Stimulated activated CD4-positive, alpha-beta T cell treated with anti-CD3 and anti-CD28 coated beads, Interleukin-2, amount 100 ng/mL, for 4 hours (primary cell): ENCODE results near the gene SERPINB4.
"Not testable (repeated sequence)": the region's sequence is repeated elsewhere in the genome, so short reads cannot be mapped to it uniquely, and the experiment has no call there.

Experiments
- DNase-seq: peaks from one replicate; pipeline ENCODE4 v3.0.0-alpha.2; 2020; ENCODE audit warnings: low read depth

The SERPINB4 gene

DNA sequence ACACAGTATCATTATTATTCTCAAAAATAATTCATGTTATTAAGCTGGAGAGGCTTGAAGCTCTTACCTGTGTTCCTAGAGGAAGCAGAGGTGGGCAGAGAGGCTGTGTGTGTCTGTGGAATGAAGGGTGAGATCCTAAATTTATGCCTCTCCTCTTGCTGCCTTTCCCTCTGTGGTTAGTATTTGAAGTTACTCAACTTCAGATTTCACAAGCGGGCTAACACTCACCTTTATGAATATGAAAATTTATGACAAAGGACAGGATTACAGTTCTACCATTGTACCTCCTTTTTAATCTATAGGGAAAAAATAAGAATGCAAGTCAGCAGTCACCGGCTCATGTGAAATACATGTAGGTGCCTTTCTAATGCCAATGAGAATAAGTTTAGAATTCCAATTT, at the start of gene SERPINB4:
Gene SERPINB4, minus strand, starts transcription at position 115 of the 400 bp plus-strand sequence. CDS start 679 bp downstream, outside the sequence.
- not testable (repeated sequence) for DNase-seq

DNA sequence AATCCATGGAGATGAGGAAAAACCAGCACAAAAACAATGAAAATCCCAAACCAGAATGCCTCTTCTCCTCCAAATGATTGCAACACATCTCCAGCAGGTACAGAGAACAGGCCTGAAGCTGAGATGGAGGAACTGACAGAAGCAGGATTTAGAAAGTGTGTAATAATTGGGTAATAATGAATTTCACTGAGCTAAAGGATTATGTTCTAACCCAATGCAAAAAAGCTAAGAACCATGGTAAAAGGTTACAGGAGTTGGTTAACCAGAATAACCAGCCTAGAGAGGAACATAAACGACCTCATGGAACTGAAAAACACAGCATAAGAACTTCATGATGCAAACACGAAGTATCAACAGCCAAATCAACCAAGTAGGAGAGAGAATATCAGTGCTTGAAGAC, 45.0 kb upstream of the SERPINB4 start:
- DNase-seq = no peak

DNA sequence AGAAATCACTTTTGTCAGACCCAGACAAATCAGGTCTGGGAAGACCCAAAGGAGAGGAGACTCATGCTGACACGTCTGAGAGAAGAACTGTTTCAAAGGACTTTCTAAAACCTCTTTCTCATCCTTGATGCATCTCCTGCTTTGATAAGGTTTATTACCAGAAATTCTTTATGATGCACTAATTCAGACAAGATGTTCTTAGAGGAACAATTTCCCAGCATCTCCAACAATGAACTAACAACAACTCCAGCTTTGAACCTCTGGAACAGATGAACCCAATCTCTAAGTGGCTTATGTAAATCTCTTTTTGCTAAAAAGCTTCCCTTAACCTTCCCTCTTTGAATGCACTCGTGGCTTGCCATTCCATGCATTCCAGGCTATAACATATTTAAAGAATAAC, 42.8 kb upstream of the SERPINB4 start:
- DNase-seq = no peak

DNA sequence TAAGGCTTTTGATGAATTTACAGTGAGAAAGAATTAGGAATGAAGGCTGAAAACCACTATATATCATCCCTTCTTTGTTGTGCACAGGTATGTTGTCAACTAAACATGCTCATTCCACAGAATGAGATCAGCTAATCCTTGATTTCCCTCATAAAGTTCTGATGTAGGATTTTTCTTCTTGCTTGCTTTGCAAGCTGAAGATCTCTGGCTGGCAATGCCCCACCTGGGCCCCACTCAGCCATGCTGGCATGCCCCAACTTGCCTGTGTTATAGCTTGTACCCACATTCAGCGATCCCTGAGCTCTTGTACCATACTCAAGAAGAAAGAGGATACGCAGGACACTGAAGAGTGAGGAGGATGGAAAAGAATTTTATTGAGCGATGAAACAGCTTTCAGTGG, 40.7 kb upstream of the SERPINB4 start:
- no peak for DNase-seq

DNA sequence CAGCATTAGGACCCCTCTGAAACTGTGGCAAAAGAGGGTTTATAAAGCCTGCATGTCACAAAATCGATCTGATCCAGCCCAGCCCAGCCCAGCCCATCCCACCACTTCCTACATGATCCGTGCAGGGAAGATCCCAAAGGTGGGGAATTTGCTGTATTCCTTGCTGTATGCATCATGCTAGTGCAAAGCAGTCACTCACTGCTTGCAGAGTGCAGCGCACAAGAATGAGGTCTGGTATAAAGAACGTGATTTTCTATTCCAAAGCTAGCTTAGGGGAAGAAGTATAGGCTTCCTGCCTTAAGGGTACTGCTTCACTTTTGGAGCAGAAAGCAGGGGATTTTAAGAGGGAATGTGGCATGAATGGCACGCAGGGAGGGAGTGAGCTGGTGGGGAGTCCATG, 39.8 kb upstream of the SERPINB4 start:
- no peak for DNase-seq

DNA sequence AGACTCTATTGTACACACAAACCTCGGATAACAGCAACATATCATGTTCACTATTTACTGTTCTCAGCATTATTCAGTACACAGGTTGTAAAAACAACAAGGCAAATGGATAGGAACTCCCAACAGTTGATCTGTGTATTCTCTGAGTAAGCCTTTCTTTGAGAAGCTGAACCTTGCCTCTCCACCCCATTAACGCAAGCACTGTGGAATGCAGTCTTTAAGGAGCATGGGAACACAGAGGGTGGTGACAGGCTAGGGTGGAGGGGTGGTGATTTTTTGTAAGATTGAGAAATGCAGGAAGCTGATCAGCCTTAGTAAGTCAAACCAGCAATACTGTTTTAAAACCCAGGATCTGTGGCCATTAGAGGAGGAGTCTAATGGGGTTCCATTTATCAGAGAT, 39.1 kb upstream of the SERPINB4 start:
- no peak for DNase-seq

DNA sequence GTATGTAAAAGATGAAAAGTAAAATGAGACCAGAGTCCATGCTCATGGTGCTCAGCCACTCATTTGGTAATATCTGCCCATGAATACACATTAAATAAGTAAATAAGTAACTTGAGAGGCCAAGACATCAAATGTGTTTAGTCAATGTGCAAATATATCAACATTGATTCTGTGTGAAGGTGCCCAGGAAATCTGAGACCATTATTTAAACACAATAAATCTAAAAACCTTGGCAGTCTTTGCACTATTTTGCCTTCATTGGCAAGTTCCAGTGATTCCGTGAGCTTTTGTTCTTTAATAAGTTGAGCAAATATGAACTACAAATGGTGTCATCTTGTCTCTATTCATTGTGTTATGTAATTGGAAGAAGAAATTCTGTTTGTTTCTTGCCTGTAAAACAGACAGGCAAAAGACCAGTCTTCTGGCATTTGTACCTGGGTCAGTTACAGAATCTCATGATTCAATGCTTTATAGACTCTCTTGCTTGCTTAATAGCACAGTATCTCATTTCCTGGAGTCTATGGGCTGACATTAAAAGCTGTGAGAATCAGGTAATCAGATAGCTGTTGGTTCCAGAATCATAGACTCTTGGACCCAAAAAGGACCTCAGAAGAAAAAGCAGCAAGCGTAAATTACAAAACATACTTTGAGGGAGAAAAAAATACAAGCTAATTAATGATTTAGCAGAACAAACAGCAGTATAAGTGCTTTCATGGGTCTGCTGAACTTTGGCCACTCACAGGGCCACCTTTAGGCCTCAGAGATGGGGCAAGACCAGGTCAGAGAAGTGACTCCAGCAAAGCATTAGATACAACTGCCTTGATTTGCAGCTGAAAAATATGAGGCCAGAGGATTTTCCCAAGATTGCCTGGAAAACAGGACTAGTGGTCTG, 37.6 kb upstream of the SERPINB4 start:
- DNase-seq = no peak

DNA sequence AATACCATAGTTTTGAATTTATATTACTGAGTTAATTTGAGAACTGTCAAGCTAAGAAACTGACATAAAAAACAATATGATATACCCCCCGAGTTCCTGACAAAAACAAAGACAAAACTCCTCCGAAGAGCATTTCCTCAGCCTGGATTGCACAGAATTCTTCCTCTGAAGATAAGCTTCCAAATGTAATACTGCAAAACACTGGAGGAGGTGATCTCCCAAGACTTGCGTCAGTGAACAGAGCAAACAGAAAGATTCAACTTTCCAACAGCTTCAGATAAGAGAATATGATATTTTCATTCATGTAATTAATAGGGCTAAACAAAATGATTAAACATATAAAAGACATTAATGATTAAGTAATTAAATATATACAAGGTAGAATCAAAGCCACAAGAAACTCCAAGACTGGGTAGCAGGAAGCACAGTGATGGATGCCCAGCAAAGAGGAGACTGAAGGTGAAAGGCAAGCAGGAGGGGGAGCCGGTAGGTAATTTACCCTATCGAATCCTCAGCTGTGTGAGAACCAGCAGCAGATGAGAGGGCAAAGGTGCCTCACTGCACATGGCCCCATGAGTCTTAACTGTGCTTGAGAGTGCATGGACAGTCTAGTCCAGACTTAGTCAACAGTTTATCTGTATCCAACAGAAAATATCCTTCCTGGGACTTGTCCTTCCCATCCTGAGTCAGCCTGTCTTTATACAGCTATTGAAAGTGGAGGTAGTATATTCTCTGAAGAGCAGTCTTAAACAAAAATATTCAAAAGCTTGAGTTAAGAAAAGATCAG, 36.0 kb upstream of the SERPINB4 start:
- DNase-seq = no peak

DNA sequence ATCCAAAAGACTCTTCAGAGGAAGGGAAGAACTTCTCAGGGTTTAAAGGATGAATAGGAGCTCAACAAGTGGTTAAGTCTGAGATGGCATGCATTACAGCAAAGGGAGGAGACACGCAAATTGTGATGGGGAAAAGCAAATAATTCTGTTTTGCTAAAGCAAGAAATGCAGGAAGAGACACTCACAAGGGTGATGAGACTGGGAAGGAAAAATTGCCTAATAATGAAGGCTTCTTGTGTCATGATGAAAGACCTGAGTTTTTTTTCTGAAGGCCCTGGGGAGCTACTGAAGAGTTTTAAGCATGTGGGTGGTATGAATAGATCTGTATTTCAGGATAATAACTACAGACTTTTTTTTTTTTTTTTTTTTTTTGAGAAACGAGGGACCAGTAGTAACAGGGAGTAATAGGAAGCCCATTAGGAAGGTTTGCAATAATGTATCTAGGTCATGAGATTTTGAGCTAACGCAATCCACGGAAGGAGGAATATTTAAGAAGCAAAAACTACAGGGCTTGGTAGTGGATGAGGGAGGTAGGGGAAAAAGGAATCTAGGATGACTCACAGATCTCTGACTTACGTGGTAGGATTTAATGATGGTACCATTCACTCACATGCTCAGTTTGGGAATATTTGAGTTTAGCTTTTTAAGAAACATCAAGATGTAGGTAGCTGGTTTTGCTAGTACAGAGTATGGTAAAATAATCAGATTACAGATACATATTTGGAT, 33.6 kb upstream of the SERPINB4 start:
- DNase-seq = no peak

DNA sequence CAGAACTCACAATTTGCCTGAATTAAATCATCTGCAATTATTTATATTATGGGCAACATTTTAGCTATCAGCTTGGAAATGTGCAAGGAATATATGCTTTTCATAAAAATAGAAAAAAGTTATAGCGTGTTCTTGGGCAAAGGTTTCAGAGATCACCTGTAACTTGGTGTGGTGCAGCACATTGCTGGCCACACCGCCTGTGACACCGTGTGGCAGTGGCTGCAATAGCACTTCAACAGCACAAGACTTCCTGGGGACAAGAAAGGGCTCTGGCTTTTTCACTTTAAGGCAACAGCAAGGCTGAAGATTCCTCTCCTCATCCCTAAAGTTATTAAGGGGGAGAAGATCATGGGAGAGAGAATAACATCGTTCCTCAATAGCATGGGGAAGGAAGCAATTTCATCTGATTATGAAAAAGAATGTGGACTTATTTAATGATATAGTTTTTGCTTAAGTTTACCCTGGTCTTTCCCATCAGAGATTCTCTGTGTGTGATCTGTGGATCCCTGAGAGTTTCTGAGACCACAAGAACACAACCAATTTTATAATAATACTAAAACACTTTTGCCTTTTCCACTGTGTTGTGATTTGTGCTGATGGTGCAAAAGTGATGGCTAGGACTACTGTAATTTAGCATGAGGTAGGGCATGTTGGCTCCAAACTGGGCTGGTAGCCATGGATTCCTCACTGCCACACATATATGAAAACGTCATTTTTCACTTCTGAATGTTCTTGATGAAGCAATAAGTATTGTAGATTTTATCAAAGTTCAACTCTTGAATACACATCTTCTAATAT, 32.7 kb upstream of the SERPINB4 start:
- DNase-seq = no peak

DNA sequence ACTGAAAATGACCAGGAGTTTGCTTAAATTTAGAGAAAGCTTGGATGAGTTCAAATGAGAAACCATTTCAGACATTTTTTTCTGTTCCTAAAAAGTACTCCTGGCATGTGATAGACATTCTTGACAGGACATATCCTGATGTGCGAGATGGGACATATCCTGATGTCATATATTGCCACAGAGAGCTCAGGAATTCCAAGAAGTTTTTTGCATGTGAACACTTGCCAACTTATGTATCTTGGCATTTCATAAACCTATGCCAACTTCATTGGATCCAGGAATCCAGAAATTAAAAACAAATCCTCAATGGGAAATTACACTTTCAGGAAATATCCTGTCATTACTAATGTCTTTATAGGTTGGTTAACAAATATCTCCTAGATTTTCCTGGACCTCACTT, 20.5 kb upstream of the SERPINB4 start:
- DNase-seq = no peak

DNA sequence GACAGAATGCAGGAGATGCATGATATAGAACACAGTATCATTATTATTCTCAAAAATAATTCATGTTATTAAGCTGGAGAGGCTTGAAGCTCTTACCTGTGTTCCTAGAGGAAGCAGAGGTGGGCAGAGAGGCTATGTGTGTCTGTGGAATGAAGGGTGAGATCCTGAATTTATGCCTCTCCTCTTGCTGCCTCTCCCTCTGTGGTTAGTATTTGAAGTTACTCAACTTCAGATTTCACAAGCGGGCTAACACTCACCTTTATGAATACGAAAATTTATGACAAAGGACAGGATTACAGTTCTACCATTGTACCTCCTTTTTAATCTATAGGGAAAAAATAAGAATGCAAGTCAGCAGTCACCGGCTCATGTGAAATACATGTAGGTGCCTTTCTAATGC, 17.7 kb upstream of the SERPINB4 start, which contains the start of gene SERPINB3:
Gene SERPINB3, minus strand, starts transcription at position 144 of the 400 bp plus-strand sequence. CDS start 677 bp downstream, outside the sequence.
- not testable (repeated sequence) for DNase-seq

DNA sequence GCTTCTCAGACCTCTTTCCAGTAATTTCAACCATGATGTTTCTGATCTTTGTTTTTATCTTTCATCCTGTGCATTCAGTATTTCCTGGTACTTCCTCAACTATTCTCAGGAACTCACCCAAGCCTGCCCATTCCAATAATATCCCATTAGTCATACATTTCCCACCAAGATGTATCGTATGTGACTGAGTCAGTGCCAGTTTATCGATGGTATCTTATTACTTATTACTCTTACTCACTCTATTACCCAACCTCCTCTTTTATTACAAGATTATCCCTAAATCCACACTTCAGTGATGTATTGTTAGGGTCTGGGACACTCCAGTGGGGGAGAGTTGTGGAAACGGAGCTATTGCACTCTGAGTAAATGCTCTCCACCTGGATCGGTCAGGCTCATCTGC, 14.9 kb upstream of the SERPINB4 start:
- not testable (repeated sequence) for DNase-seq

DNA sequence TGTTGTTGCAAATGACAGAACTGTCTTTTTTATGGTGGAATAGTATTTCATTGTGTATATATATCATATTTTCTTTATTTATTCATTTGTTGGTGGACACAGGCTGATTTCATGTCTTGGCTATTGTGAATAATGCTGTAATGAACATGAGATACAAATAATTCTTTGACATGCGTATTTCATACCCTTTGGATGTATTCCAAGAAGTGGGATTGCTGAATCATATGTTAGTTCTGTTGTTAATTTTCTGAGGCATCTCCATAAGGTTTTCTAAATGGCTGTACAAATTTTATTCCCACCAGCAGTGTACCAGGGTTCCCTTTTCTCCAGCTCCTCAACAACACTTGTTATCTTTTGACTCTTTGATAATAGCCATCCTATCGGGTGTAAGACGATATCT, 6.2 kb upstream of the SERPINB4 start:
- not testable (repeated sequence) for DNase-seq

DNA sequence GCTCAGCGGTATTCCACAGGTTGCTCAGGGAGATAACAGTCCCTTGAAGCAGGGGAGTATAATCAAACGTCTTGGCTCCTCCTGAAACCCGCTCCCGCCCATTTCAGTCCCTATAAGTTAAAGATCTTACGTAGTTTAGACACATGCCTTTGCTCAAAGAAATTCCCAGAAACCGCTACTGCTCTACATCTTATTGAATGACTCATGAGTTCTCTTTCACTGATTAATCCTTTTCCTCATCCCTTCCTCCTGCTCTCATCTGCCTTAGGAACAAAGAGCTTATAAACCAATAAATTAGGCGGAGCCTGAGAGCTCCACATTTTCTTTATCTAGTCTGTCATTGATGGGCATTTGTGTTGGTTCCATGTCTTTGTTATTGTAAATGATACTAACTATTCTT, 4.2 kb upstream of the SERPINB4 start:
- no peak for DNase-seq

DNA sequence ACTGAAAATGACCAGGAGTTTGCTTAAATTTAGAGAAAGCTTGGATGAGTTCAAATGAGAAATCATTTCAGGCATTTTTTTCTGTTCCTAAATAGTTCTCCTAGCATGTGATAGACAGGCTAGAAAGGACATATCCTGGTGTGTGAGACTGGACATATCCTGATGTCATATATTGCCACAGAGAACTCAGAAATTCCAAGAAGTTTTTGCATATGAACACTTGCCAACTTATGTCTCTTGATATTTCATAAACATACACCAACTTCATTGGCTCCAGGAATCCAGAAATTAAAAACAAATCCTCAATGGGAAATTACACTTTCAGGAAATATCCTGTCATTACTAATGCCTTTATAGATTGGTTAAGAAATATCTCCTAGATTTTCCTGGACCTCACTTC, 2.9 kb upstream of the SERPINB4 start:
- no peak for DNase-seq

DNA sequence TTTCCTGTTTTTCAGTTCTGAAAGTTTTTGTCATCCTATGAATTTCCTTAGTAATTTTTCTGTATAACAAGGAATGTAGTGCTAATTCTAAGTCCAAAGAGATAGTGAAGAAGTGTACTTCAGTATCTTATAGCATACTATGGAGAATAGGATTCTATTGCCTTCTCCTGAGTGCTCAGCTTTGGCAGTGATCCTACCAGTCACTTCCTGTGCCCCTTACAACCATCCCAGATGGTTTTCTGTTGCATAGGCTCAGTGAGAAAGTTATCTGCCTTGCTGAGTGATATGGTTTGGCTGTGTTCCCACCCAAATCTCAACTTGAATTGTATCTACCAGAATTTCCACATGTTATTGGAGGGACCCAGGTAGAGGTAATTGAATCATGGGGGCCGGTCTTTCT, 638 bp upstream of the SERPINB4 start:
- DNase-seq = not testable (repeated sequence)

DNA sequence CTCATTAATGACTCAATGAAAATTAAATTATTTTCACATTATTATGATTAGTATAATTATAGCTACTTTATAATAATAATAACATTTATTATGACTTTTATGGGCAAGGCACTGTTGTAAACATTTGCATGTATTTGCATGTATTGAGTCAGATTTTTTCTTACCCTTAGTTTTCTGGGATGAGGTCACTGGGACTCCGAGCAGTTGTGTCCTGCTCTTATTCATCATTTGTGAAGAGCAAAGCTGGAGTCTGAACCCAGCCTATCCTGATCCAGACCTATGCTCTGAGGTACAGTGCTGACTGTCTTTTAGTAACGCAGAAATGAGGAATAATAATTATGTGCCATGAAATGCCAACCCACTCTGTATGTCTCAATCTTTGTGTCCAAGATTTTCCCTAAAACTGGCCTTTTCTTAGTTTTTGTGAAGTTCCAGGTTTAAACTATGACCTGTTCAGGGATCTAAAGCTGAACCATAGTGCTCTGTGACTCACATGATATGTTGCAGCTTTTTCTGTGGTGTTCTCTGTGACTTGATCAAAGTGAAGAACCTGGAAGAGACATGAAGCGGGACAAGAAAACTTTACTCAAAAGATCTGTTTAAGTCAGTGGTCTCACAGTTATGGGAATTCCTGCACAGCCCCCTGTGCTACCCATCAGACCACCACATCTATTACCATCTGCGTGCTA, 1.2 kb downstream of the SERPINB4 start:
- not testable (repeated sequence) for DNase-seq

DNA sequence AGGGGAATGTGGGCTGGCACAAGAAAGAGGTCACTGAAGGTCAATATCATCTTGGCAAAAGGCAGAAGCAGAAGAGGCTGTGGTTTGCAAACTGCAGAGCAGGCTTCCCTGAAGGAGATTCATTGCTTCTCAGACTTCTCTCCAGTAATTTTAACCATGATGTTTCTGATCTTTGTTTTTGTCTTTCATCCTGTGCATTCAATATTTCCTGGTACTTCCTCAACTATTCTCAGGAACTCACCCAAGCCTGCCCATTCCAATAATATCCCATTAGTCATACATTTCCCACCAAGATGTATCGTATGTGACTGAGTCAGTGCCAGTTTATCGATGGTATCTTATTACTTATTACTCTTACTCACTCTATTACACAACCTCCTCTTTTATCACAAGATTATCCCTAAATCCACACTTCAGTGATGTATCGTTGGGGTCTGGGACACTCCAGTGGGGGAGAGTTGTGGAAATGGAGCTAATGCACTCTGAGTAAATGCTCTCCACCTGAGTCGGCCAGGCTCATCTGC, 2.8 kb downstream of the SERPINB4 start:
- not testable (repeated sequence) for DNase-seq

DNA sequence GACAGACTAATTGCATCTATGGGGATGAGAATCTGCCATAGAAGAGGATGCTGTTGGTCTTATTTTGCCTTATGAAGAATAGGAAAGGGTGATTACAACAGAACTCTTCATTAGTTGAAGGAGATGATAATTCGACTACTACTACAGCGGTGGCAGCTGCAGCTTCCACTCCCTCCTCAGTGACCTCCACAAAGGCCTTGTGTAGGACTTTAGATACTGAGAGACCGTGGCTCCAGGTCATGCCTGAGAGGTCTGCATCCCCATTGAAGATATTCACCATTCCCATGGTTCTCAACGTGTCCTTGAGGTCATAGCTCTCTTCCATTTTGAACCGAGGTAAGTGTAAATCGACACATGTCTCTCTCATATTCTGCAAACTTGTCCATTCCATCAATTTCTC, 6.4 kb downstream of the SERPINB4 start:
- no peak for DNase-seq

DNA sequence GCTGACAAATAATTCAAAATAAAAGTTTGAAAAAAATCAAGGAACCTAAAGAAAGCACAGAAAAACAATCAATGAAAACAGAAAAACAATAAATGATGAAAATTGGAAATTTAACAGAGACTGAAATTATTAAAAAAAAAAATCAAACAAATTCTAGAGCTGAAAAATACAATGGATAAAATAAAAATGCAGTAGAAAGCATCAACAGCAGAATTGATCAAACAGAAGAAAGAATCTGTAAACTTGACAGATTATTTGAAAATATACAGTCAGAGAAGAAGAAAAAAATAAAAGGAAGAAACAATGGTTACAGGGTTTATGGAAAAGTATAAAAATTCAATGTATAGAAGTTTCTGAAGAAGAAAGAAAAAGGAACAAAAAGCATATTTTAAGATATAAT, 16.2 kb downstream of the SERPINB4 start:
- DNase-seq = no peak
